H1 (cell line): ENCODE measurements around the gene PPP1R7. TPM values are rescaled to one million over a fixed set of nuclear protein-coding genes. Genes with fewer than 3 reads are reported as not detected.

ENCODE experiments used
- CTCF ChIA-PET: fragments of 300-600 bp; sonication (Branson Sonifier 250); formaldehyde crosslinking; loops from one replicate; lab custom pipeline; 2021; ENCODE audit not compliant: partially characterized antibody; lab: Charles Lee
- POLR2A ChIA-PET: fragments of 300-600 bp; sonication (Branson Sonifier 250); formaldehyde crosslinking; loops from one replicate; lab custom pipeline; 2021; ENCODE audit warnings: inconsistent platforms; ENCODE audit not compliant: partially characterized antibody; lab: Charles Lee
- DNase-seq, 2 experiments: peaks; one replicate each; pipeline versions ENCODE4 v3.0.0 to v3.0.0-alpha.2; 2010 to 2022; ENCODE audit warnings: low spot score in 2 of 2, low read depth in 1 of 2, mixed read lengths in 1 of 2
- FAIRE-seq: peaks from 2 replicates; lab custom pipeline; 2011; peaks lifted over from hg19 to GRCh38; lab: Jason Lieb, UNC
- H2AFZ ChIP-seq: 2 replicates; pipeline ENCODE4 v1.8.1; 2012; ENCODE audit warnings: low read length, inconsistent platforms
- H2AK5ac ChIP-seq: 2 replicates; pipeline ENCODE4 v1.6.1; 2013; ENCODE audit warnings: low read depth, low read length
- H2BK120ac ChIP-seq: replicated peaks from 2 replicates; pipeline ENCODE3; 2013; ENCODE audit warnings: low read depth, low read length, inconsistent platforms
- H2BK12ac ChIP-seq: 2 replicates; pipeline ENCODE4 v1.6.1; 2013; ENCODE audit warnings: low read depth, low read length
- H2BK15ac ChIP-seq: 2 replicates; pipeline ENCODE4 v1.6.1; 2013; ENCODE audit warnings: low read length
- H2BK20ac ChIP-seq: 2 replicates; pipeline ENCODE4 v1.6.1; 2013; ENCODE audit warnings: low read length
- H2BK5ac ChIP-seq: 2 replicates; pipeline ENCODE4 v1.6.1; 2013; ENCODE audit warnings: low read depth, low read length
- H3K14ac ChIP-seq: 2 replicates; pipeline ENCODE4 v1.6.1; 2013; ENCODE audit warnings: inconsistent platforms; ENCODE audit not compliant: insufficient read length
- H3K18ac ChIP-seq: 2 replicates; pipeline ENCODE4 v1.6.1; 2013; ENCODE audit warnings: low read length; ENCODE audit errors: extremely low read depth
- H3K23ac ChIP-seq: 2 replicates; pipeline ENCODE4 v1.6.1; 2013; ENCODE audit warnings: inconsistent platforms; ENCODE audit not compliant: insufficient read length
- H3K23me2 ChIP-seq: 2 replicates; pipeline ENCODE4 v1.6.1; 2013; ENCODE audit warnings: low read depth, low read length
- H3K27ac ChIP-seq: 2 replicates; pipeline ENCODE4 v1.6.1; 2011; ENCODE audit warnings: low read depth, low read length, inconsistent platforms
- H3K27me3 ChIP-seq, 4 experiments: replicated peaks in 1 of 4; 1 replicate in 1 of 4; 2 replicates in 3 of 4; pipeline versions ENCODE4 v1.6.1 to v1.8.1; 2011 to 2013; ENCODE audit warnings: low read length in 3 of 4, mild to moderate bottlenecking in 3 of 4, inconsistent platforms in 2 of 4, mixed read lengths in 2 of 4, moderate library complexity in 1 of 4; ENCODE audit not compliant: control insufficient read depth in 3 of 4, insufficient read depth in 3 of 4; ENCODE audit errors: extremely low read depth in 1 of 4
- H3K36me3 ChIP-seq, 4 experiments: 2 replicates each; pipeline versions ENCODE4 v1.6.1 to v1.8.1; 2011 to 2013; ENCODE audit warnings: mild to moderate bottlenecking in 4 of 4, low read length in 3 of 4, moderate library complexity in 2 of 4, control low read depth in 1 of 4, inconsistent platforms in 1 of 4; ENCODE audit not compliant: insufficient read depth in 4 of 4, control insufficient read depth in 2 of 4
- H3K4ac ChIP-seq: replicated peaks from 2 replicates; pipeline ENCODE3; 2013; ENCODE audit warnings: low read length, low read depth, mixed read lengths, inconsistent platforms; ENCODE audit not compliant: insufficient read length
- H3K4me1 ChIP-seq, 4 experiments: replicated peaks in 1 of 4; 1 replicate in 1 of 4; 2 replicates in 3 of 4; pipeline versions ENCODE4 v1.6.1 to v1.8.1; 2011 to 2013; ENCODE audit warnings: low read length in 3 of 4, inconsistent platforms in 2 of 4, mixed read lengths in 1 of 4; ENCODE audit not compliant: insufficient read depth in 4 of 4, control insufficient read depth in 3 of 4
- H3K4me2 ChIP-seq, 2 experiments: 2 replicates each; pipeline versions ENCODE4 v1.6.1 to v1.8.1; 2011 to 2013; ENCODE audit warnings: low read depth in 2 of 2, low read length in 2 of 2, control low read depth in 1 of 2, inconsistent platforms in 1 of 2, mild to moderate bottlenecking in 1 of 2; ENCODE audit not compliant: insufficient read depth in 1 of 2
- H3K4me3 ChIP-seq, 4 experiments: fragments of 200-600, 300-600 bp in 1 of 4; sonication (generic), shearing (Covaris generic), sonication (Bioruptor Twin) in 1 of 4; 2 replicates each; pipeline versions ENCODE4 v1.5.1 to v1.8.1; 2011 to 2016; ENCODE audit warnings: low read length in 4 of 4, low read depth in 3 of 4, control low read depth in 2 of 4, inconsistent platforms in 2 of 4, mild to moderate bottlenecking in 2 of 4, mixed read lengths in 1 of 4, moderate library complexity in 1 of 4; ENCODE audit not compliant: insufficient read depth in 2 of 4; ENCODE audit errors: extremely low read depth in 1 of 4
- H3K56ac ChIP-seq: replicated peaks from 2 replicates; pipeline ENCODE3; 2013; ENCODE audit warnings: low read depth, mild to moderate bottlenecking, mixed read lengths, low read length, inconsistent platforms; ENCODE audit not compliant: insufficient read length
- H3K79me1 ChIP-seq: 2 replicates; pipeline ENCODE4 v1.6.1; 2013; ENCODE audit warnings: low read depth, low read length, control low read depth
- H3K79me2 ChIP-seq, 2 experiments: 2 replicates each; pipeline versions ENCODE4 v1.6.1 to v1.8.1; 2012 to 2013; ENCODE audit warnings: low read length in 2 of 2, mild to moderate bottlenecking in 2 of 2, inconsistent platforms in 1 of 2; ENCODE audit not compliant: insufficient read depth in 2 of 2, control insufficient read depth in 1 of 2
- H3K9ac ChIP-seq, 4 experiments: replicated peaks in 1 of 4; 1 replicate in 1 of 4; 2 replicates in 3 of 4; pipeline versions ENCODE4 v1.6.1 to v1.8.1; 2011 to 2013; ENCODE audit warnings: low read depth in 3 of 4, low read length in 3 of 4, control low read depth in 2 of 4, mild to moderate bottlenecking in 2 of 4, moderate library complexity in 2 of 4, inconsistent platforms in 1 of 4; ENCODE audit errors: extremely low read depth in 1 of 4
- H3K9me3 ChIP-seq, 2 experiments: 2 replicates each; pipeline versions ENCODE4 v1.6.1 to v1.8.1; 2012 to 2013; ENCODE audit warnings: mild to moderate bottlenecking in 2 of 2, moderate library complexity in 2 of 2, control low read depth in 1 of 2, inconsistent platforms in 1 of 2, low read depth in 1 of 2, low read length in 1 of 2, mixed read lengths in 1 of 2; ENCODE audit not compliant: insufficient read depth in 2 of 2
- H4K20me1 ChIP-seq, 2 experiments: replicated peaks in 1 of 2; 2 replicates each; pipeline versions ENCODE3 to v1.8.1; 2011 to 2013; ENCODE audit warnings: inconsistent platforms in 2 of 2, low read length in 2 of 2, mild to moderate bottlenecking in 1 of 2; ENCODE audit not compliant: insufficient read depth in 2 of 2, control insufficient read depth in 1 of 2
- H4K5ac ChIP-seq: 2 replicates; pipeline ENCODE4 v1.6.1; 2013; ENCODE audit warnings: low read length, low read depth, mixed read lengths, inconsistent platforms; ENCODE audit not compliant: insufficient read length
- H4K8ac ChIP-seq: 2 replicates; pipeline ENCODE4 v1.8.0; 2013; ENCODE audit warnings: mild to moderate bottlenecking, moderate library complexity, low read length, inconsistent platforms; ENCODE audit not compliant: insufficient read depth; ENCODE audit errors: extremely low read depth
- H4K91ac ChIP-seq: replicated peaks from 2 replicates; pipeline ENCODE3; 2013; ENCODE audit warnings: low read length, mixed read lengths, inconsistent platforms; ENCODE audit not compliant: insufficient read length
- CHD2 ChIP-seq: IDR thresholded peaks from 2 replicates; pipeline ENCODE4 v1.6.1; 2012; ENCODE audit warnings: low read length, improper control_type of control experiment
- RXRA ChIP-seq: IDR thresholded peaks from 2 replicates; pipeline ENCODE4 v1.6.1; 2011; ENCODE audit warnings: low read depth, mild to moderate bottlenecking, low read length, moderate library complexity; ENCODE audit not compliant: insufficient read depth
- SIN3A ChIP-seq, 2 experiments: IDR thresholded peaks in 1 of 2; conservative IDR thresholded peaks in 1 of 2; 2 replicates each; pipeline ENCODE4 v1.6.1; 2011 to 2012; ENCODE audit warnings: low read length in 2 of 2, improper control_type of control experiment in 1 of 2, low read depth in 1 of 2, mild to moderate bottlenecking in 1 of 2
- SP4 ChIP-seq: IDR thresholded peaks from 2 replicates; pipeline ENCODE4 v1.6.1; 2012; ENCODE audit warnings: low read length, inconsistent platforms
- TBP ChIP-seq: IDR thresholded peaks from 2 replicates; pipeline ENCODE4 v1.6.1; 2011; ENCODE audit warnings: low read depth, low read length, improper control_type of control experiment
- WGBS, 2 experiments: shearing (Covaris generic) in 1 of 2; methylation state at CpG; one replicate each; pipeline versions ENCODE4 v1.1.6 to v1.1.7; 2013 to 2015; ENCODE audit warnings: low lambda C conversion rate in 2 of 2, mixed read lengths in 2 of 2, inconsistent platforms in 1 of 2, low coverage in 1 of 2, missing lambda C conversion rate in 1 of 2; ENCODE audit not compliant: insufficient replicate concordance in 2 of 2, insufficient coverage in 1 of 2, insufficient read length in 1 of 2; ENCODE audit errors: extremely low coverage in 1 of 2, missing lambda C conversion rate in 1 of 2; 5-methylcytosine and 5-hydroxymethylcytosine counted together
- long read RNA-seq, 2 experiments: library from RNA in 1 of 2; library from capped mRNA in 1 of 2; stranded (forward); transcript quantifications; one replicate each; pipeline ENCODE4 v2.0.0, GENCODE V29; 2021; ENCODE audit warnings: inconsistent platforms in 1 of 2
- polyA minus RNA-seq, 3 experiments: library from RNA; depleted of rRNA, polyadenylated mRNA; stranded (reverse); fragments of >200 nt; gene quantifications; 1 replicate in 2 of 3; 2 replicates in 1 of 3; pipeline ENCODE4 v1.2.3, GENCODE V29; 2011
- polyA plus RNA-seq, 7 experiments: library from polyadenylated mRNA; depleted of rRNA in 3 of 7; stranded (reverse) in 5 of 7; unstranded in 2 of 7; fragments of >200 nt in 5 of 7; fragments of 200-250 nt in 2 of 7; gene quantifications; 1 replicate in 5 of 7; 2 replicates in 1 of 7; 4 replicates in 1 of 7; pipeline versions ENCODE4 v1.2.1 to v1.2.3, GENCODE V29; 2011 to 2013; ENCODE audit warnings: missing spikeins in 2 of 7, mixed read lengths in 2 of 7
- total RNA-seq: library from RNA; stranded (reverse); fragmentation: NEBNext Ultra II Directional; extraction: Animal tissue kit (Norgen Biotek cat#: 25700); gene quantifications from 2 replicates; pipeline ENCODE4 v1.2.1, GENCODE V29; 2021

Gene PPP1R7, protein sequence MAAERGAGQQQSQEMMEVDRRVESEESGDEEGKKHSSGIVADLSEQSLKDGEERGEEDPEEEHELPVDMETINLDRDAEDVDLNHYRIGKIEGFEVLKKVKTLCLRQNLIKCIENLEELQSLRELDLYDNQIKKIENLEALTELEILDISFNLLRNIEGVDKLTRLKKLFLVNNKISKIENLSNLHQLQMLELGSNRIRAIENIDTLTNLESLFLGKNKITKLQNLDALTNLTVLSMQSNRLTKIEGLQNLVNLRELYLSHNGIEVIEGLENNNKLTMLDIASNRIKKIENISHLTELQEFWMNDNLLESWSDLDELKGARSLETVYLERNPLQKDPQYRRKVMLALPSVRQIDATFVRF
- total RNA-seq (51.9 and 64.0 TPM in 2 replicates), polyA plus RNA-seq (2011; rRNA removed) (18.6 and 22.2 TPM in 2 replicates), polyA minus RNA-seq (2011; rRNA and poly(A)+ RNA removed) (14.6 and 15.9 TPM in 2 replicates)
- polyA plus RNA-seq (2011; cell fraction: cytosol; rRNA removed): 45.3 TPM
- 19.2 TPM for polyA plus RNA-seq (2011; cell fraction: nucleus; rRNA removed)
- polyA plus RNA-seq (2012, experiment 1 of 2): 67.5 to 85.0 TPM (median 71.6 TPM) in 4 replicates
- polyA plus RNA-seq (2012, experiment 2 of 2): 49.4 TPM
- polyA plus RNA-seq (2013, experiment 1 of 2): 45.2 TPM
- polyA plus RNA-seq (2013, experiment 2 of 2): 48.2 TPM
- 20.7 TPM for polyA minus RNA-seq (2011; cell fraction: cytosol; rRNA and poly(A)+ RNA removed)
- 9.3 TPM for polyA minus RNA-seq (2011; cell fraction: nucleus; rRNA and poly(A)+ RNA removed)
- long read RNA-seq, experiment 1, transcript PPP1R7-201 (10 exons, 2,386 nt): major isoform, 15 of 55 reads
- long read RNA-seq, experiment 1, transcript PPP1R7-206 (9 exons, 965 nt): minor isoform, 8 of 55 reads
- long read RNA-seq, experiment 1, partial matches to known transcripts: 24 of 55 reads
- long read RNA-seq, experiment 1, other reads (novel, unspliced or antisense): 5 of 55 reads
- long read RNA-seq, experiment 2, transcript PPP1R7-206 (9 exons, 965 nt): minor isoform, 52 of 224 reads
- long read RNA-seq, experiment 2, transcript PPP1R7-209 (9 exons, 959 nt): minor isoform, 5 of 224 reads
- long read RNA-seq, experiment 2, transcript PPP1R7-201 (10 exons, 2,386 nt): major isoform, 86 of 224 reads
- long read RNA-seq, experiment 2, partial matches to known transcripts: 52 of 224 reads
- long read RNA-seq, experiment 2, other reads (novel, unspliced or antisense): 17 of 224 reads

GRCh38 chr2:241149925-241150659, at the start of gene PPP1R7:
Gene PPP1R7, plus strand, starts transcription at chr2:241150467. Its CDS starts 29 bp downstream, at chr2:241150496.
- H3K79me2 ChIP-seq: peaks cover 0 to 32% of the 10 kb centered on the region in 2 experiments; a peak in 2 of 4 replicates
- CTCF ChIA-PET: interaction anchor here (0.8 to 3.2 kb wide), 6 partner anchors 8 to 316 kb away, joined by 3 to 15 read pairs (median 4); no protein-coding TSS in a partner anchor
- peak; percentile 2 to 83; a peak in 1 of 4 replicates for TF ChIP-seq SIN3A (conservative IDR thresholded peaks at IDR 0.05 in 1 of 2, IDR thresholded peaks at IDR 0.05 in 1 of 2; ENCODE audit: low read depth in 1 of 2, low read length in 2 of 2)
- TF ChIP-seq RXRA: no peak
- no peak for TF ChIP-seq SP4
- TF ChIP-seq TBP: peak; percentile 80
- peak; percentile 46 for TF ChIP-seq CHD2

More at GRCh38 chr2:241149925-241150659, at the start of gene PPP1R7:
- no peak for FAIRE-seq
- Histone ChIP-seq H3K23me2 (peaks cover 6% of the 10 kb centered on the region; the same call in 1 of the 2 replicates), H3K4me2 (peak within 1 kb of the TSS; percentile 71 to 98), H2BK15ac (no peak within 1 kb of the TSS), H4K91ac (no peak within 1 kb of the TSS), H3K4ac (peak within 1 kb of the TSS; percentile 23), H3K79me1 (peaks cover 6% of the 10 kb centered on the region), H3K23ac (no peak within 1 kb of the TSS), H3K36me3 (peaks cover 0 to 2% (median 0%) of the 10 kb centered on the region in 4 experiments; a peak in 1 of 8 replicates), H2BK20ac (no peak within 1 kb of the TSS), H2BK5ac (no peak within 1 kb of the TSS), H4K8ac (peak within 1 kb of the TSS; percentile 92; the same call in 1 of the 2 replicates), H3K27ac (no peak within 1 kb of the TSS; the same call in 1 of the 2 replicates), H3K56ac (no peak within 1 kb of the TSS), H3K18ac (no peak within 1 kb of the TSS), H3K9ac (peak within 1 kb of the TSS; percentile 59 to 76 (median 64)), H2AFZ (peak within 1 kb of the TSS; percentile 77; the same call in 1 of the 2 replicates), H3K27me3 (0 out of 7 replicates have a peak, but pooled peaks cover 0 to 3% (median 2%) of the 10 kb centered on the region in 4 experiments), H3K14ac (no peak within 1 kb of the TSS), H4K5ac (peak within 1 kb of the TSS; percentile 10), H3K4me1 (peaks cover 0 to 11% (median 7%) of the 10 kb centered on the region in 4 experiments; a peak in 6 of 7 replicates), H2AK5ac (no peak within 1 kb of the TSS), H4K20me1 (peaks cover 1 to 11% of the 10 kb centered on the region in 2 experiments), H2BK12ac (peak within 1 kb of the TSS; percentile 60; the same call in 1 of the 2 replicates), H3K4me3 (peak within 1 kb of the TSS; percentile 71 to 83 (median 79)), H3K9me3 (no peaks in the 10 kb centered on the region), H2BK120ac (no peak within 1 kb of the TSS)
- DNase-seq: peak; percentile 87 to 88
- 1% methylated on average over 61 of the region's 73 CpGs; no CpG with 5 or more reads in 1 of the 2 experiments for WGBS, 2 experiments
- POLR2A ChIA-PET: interaction anchor here (0.8 to 2.2 kb wide), 11 partner anchors 13 to 487 kb away, joined by 3 to 10 read pairs (median 3); partner anchors contain the start of genes ATG4B, MTERF4 and THAP4
